ENCODE measurements around the gene TUBG1. TPM values are rescaled to one million over a fixed set of nuclear protein-coding genes. Genes with fewer than 3 reads are reported as not detected.
A peak's percentile ranks its signal among the peaks of the same experiment; 100 is the strongest.

TUBG1 gene
- total RNA-seq, 1 experiment from 2014 or later: 140 TPM

DNA sequence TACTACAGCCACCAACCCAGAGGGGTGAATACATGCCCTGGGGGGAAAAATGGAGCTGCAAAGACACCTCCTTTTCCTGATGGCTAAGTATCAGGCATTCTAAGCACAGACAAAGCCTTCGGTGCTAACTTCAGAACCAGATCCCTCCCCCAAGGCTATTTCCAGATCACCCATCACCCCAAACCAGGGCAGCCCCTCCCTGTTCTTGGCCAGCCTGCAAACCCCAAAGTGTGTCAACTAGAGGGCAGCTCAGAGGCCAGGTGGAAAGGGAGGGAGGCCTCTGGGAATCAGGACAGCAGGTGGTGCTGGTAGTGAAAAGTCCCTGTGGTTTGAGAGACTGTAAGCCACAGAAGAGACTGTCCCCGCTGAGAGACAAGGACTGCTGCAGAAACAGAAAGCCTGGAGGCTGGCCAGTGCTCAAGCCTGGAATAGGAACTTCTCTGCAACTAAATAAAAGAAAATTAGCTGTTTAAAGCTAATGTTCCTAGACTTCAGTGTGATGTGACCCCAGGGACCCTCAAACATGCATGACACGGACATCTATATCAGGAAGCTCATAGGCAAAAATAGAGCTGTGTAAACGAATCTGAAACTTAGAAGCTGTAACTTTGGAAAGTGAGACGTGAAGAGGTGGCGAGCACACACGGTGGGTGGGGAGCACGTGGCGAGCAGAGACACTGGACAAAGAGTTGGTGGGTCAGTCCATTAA, 9.1 kb downstream of the TUBG1 start:
- Mint-ChIP-seq H3K36me3 (peaks cover 23% of the 10 kb centered on the region), H3K27ac (peak overlapping the region; percentile 14; the same call in 1 of the 2 replicates), H3K4me1 (peaks cover 12% of the 10 kb centered on the region), H3K9me3 (no peaks in the 10 kb centered on the region), H3K27me3 (ENCODE audit: low read depth) (no peaks in the 10 kb centered on the region), H3K4me3 (no peak overlapping the region)
- ATAC-seq (peak; percentile 97), DNase-seq (ENCODE audit: low spot score) (peak; percentile 70)
- ChIA-PET CTCF (interaction anchor here (0.6 to 7.2 kb wide), 19 partner anchors 8 to 305 kb away, joined by 3 to 61 read pairs (median 7); partner anchors contain the start of genes BECN1, CCR10, PLEKHH3 and PSMC3IP), POLR2A (interaction anchor here (0.7 to 2.2 kb wide), 7 partner anchors 9 to 125 kb away, joined by 3 to 8 read pairs (median 3); partner anchors contain the start of genes PLEKHH3, RETREG3, TUBG1 and TUBG2)
- TF ChIP-seq GABPB1 (CRISPR knock-in tag; IDR thresholded peaks at IDR 0.05) (peak; percentile 9; the same call in 1 of the 2 replicates), SP1 (CRISPR knock-in tag; conservative IDR thresholded peaks at IDR 0.05) (no peak), ZNF423 (CRISPR knock-in tag; IDR thresholded peaks at IDR 0.05) (no peak; the same call in 1 of the 2 replicates), NR2C2 (CRISPR knock-in tag; IDR thresholded peaks at IDR 0.05) (no peak), TEAD1 (CRISPR knock-in tag; IDR thresholded peaks at IDR 0.05) (no peak), JUN (CRISPR knock-in tag; IDR thresholded peaks at IDR 0.05) (no peak), GRHL2 (CRISPR knock-in tag; IDR thresholded peaks at IDR 0.05; ENCODE audit: insufficient replicate concordance, severe bottlenecking) (no peak), SMAD3 (CRISPR knock-in tag; IDR thresholded peaks at IDR 0.05; ENCODE audit: borderline replicate concordance) (no peak), RELA (CRISPR knock-in tag; IDR thresholded peaks at IDR 0.05; ENCODE audit: borderline replicate concordance) (no peak), EMX1 (CRISPR knock-in tag; IDR thresholded peaks at IDR 0.05) (no peak), FOXJ3 (CRISPR knock-in tag; IDR thresholded peaks at IDR 0.05; ENCODE audit: borderline replicate concordance) (no peak), ETV6 (CRISPR knock-in tag; IDR thresholded peaks at IDR 0.05) (no peak), CREM (CRISPR knock-in tag; IDR thresholded peaks at IDR 0.05) (no peak), JAZF1 (CRISPR knock-in tag; IDR thresholded peaks at IDR 0.05) (no peak), ZNF121 (CRISPR knock-in tag; IDR thresholded peaks at IDR 0.05) (peak; percentile 90)
- TF ChIP-seq, protein P1, sequence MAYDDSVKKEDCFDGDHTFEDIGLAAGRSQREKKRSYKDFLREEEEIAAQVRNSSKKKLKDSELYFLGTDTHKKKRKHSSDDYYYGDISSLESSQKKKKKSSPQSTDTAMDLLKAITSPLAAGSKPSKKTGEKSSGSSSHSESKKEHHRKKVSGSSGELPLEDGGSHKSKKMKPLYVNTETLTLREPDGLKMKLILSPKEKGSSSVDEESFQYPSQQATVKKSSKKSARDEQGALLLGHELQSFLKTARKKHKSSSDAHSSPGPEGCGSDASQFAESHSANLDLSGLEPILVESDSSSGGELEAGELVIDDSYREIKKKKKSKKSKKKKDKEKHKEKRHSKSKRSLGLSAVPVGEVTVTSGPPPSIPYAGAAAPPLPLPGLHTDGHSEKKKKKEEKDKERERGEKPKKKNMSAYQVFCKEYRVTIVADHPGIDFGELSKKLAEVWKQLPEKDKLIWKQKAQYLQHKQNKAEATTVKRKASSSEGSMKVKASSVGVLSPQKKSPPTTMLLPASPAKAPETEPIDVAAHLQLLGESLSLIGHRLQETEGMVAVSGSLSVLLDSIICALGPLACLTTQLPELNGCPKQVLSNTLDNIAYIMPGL (CRISPR knock-in tag; IDR thresholded peaks at IDR 0.05): peak; percentile 37; the same call in 1 of the 2 replicates
- TF ChIP-seq, protein P2, sequence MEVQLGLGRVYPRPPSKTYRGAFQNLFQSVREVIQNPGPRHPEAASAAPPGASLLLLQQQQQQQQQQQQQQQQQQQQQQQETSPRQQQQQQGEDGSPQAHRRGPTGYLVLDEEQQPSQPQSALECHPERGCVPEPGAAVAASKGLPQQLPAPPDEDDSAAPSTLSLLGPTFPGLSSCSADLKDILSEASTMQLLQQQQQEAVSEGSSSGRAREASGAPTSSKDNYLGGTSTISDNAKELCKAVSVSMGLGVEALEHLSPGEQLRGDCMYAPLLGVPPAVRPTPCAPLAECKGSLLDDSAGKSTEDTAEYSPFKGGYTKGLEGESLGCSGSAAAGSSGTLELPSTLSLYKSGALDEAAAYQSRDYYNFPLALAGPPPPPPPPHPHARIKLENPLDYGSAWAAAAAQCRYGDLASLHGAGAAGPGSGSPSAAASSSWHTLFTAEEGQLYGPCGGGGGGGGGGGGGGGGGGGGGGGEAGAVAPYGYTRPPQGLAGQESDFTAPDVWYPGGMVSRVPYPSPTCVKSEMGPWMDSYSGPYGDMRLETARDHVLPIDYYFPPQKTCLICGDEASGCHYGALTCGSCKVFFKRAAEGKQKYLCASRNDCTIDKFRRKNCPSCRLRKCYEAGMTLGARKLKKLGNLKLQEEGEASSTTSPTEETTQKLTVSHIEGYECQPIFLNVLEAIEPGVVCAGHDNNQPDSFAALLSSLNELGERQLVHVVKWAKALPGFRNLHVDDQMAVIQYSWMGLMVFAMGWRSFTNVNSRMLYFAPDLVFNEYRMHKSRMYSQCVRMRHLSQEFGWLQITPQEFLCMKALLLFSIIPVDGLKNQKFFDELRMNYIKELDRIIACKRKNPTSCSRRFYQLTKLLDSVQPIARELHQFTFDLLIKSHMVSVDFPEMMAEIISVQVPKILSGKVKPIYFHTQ (CRISPR knock-in tag; IDR thresholded peaks at IDR 0.05): no peak
- TF ChIP-seq, protein P3, sequence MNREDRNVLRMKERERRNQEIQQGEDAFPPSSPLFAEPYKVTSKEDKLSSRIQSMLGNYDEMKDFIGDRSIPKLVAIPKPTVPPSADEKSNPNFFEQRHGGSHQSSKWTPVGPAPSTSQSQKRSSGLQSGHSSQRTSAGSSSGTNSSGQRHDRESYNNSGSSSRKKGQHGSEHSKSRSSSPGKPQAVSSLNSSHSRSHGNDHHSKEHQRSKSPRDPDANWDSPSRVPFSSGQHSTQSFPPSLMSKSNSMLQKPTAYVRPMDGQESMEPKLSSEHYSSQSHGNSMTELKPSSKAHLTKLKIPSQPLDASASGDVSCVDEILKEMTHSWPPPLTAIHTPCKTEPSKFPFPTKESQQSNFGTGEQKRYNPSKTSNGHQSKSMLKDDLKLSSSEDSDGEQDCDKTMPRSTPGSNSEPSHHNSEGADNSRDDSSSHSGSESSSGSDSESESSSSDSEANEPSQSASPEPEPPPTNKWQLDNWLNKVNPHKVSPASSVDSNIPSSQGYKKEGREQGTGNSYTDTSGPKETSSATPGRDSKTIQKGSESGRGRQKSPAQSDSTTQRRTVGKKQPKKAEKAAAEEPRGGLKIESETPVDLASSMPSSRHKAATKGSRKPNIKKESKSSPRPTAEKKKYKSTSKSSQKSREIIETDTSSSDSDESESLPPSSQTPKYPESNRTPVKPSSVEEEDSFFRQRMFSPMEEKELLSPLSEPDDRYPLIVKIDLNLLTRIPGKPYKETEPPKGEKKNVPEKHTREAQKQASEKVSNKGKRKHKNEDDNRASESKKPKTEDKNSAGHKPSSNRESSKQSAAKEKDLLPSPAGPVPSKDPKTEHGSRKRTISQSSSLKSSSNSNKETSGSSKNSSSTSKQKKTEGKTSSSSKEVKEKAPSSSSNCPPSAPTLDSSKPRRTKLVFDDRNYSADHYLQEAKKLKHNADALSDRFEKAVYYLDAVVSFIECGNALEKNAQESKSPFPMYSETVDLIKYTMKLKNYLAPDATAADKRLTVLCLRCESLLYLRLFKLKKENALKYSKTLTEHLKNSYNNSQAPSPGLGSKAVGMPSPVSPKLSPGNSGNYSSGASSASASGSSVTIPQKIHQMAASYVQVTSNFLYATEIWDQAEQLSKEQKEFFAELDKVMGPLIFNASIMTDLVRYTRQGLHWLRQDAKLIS (CRISPR knock-in tag; IDR thresholded peaks at IDR 0.05; ENCODE audit: borderline replicate concordance): no peak
- TF ChIP-seq, protein P4, sequence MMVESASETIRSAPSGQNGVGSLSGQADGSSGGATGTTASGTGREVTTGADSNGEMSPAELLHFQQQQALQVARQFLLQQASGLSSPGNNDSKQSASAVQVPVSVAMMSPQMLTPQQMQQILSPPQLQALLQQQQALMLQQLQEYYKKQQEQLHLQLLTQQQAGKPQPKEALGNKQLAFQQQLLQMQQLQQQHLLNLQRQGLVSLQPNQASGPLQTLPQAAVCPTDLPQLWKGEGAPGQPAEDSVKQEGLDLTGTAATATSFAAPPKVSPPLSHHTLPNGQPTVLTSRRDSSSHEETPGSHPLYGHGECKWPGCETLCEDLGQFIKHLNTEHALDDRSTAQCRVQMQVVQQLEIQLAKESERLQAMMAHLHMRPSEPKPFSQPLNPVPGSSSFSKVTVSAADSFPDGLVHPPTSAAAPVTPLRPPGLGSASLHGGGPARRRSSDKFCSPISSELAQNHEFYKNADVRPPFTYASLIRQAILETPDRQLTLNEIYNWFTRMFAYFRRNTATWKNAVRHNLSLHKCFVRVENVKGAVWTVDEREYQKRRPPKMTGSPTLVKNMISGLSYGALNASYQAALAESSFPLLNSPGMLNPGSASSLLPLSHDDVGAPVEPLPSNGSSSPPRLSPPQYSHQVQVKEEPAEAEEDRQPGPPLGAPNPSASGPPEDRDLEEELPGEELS (CRISPR knock-in tag; IDR thresholded peaks at IDR 0.05): no peak
- TF ChIP-seq, protein P5, sequence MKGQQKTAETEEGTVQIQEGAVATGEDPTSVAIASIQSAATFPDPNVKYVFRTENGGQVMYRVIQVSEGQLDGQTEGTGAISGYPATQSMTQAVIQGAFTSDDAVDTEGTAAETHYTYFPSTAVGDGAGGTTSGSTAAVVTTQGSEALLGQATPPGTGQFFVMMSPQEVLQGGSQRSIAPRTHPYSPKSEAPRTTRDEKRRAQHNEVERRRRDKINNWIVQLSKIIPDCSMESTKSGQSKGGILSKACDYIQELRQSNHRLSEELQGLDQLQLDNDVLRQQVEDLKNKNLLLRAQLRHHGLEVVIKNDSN (CRISPR knock-in tag; IDR thresholded peaks at IDR 0.05): no peak
- TF ChIP-seq, protein P6, sequence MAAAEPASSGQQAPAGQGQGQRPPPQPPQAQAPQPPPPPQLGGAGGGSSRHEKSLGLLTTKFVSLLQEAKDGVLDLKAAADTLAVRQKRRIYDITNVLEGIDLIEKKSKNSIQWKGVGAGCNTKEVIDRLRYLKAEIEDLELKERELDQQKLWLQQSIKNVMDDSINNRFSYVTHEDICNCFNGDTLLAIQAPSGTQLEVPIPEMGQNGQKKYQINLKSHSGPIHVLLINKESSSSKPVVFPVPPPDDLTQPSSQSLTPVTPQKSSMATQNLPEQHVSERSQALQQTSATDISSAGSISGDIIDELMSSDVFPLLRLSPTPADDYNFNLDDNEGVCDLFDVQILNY (CRISPR knock-in tag; IDR thresholded peaks at IDR 0.05): no peak

Measured in WTC11 (cell line).